Naive thymus-derived CD4-positive, alpha-beta T cell (primary cell): ENCODE data around the gene UNCX. TPM values are rescaled to one million over a fixed set of nuclear protein-coding genes. Genes with fewer than 3 reads are reported as not detected.

ENCODE experiments used
- ATAC-seq: fragments of 150-1000 bp; cut with Tn5 transposase; 2 replicates; pipeline ENCODE4 v1.10.0; 2021; ENCODE audit warnings: mild to moderate bottlenecking, moderate library complexity
- CTCF ChIA-PET: fragments of 350-600 bp; sonication (Branson Sonifier 250); formaldehyde crosslinking; loops from one replicate; lab custom pipeline; 2021; ENCODE audit warnings: antibody characterized with exemption; lab: Charles Lee
- POLR2A ChIA-PET: fragments of 350-600 bp; sonication (Branson Sonifier 250); formaldehyde crosslinking; loops from one replicate; lab custom pipeline; 2021; ENCODE audit warnings: antibody characterized with exemption, inconsistent platforms; lab: Charles Lee
- DNase-seq, 9 donors: peaks; one replicate each; pipeline versions ENCODE4 v3.0.0 to v3.0.0-alpha.2; 2020 to 2022; ENCODE audit warnings: mixed read lengths in 1 of 9
- H3K27ac ChIP-seq: one replicate; pipeline ENCODE4 v1.7.0; 2013; ENCODE audit warnings: mild to moderate bottlenecking, low read depth, low read length, moderate library complexity
- H3K27me3 ChIP-seq, 2 donors: one replicate each; pipeline ENCODE4 v1.7.0; 2013; ENCODE audit warnings: low read length in 2 of 2, mild to moderate bottlenecking in 2 of 2, moderate library complexity in 2 of 2; ENCODE audit not compliant: control insufficient read depth in 2 of 2, insufficient read depth in 2 of 2
- H3K36me3 ChIP-seq, 3 experiments: 1 replicate in 2 of 3; 2 replicates in 1 of 3; pipeline ENCODE4 v1.7.0; 2013; ENCODE audit warnings: low read length in 3 of 3, mild to moderate bottlenecking in 3 of 3, moderate library complexity in 1 of 3; ENCODE audit not compliant: insufficient read depth in 3 of 3, control insufficient read depth in 2 of 3
- H3K4me1 ChIP-seq, 2 donors: one replicate each; pipeline ENCODE4 v1.7.0; 2013; ENCODE audit warnings: low read length in 2 of 2, mild to moderate bottlenecking in 2 of 2, moderate library complexity in 1 of 2; ENCODE audit not compliant: control insufficient read depth in 2 of 2, insufficient read depth in 2 of 2
- H3K4me3 ChIP-seq: 2 replicates; pipeline ENCODE4 v1.7.0; 2013; ENCODE audit warnings: mild to moderate bottlenecking, low read length
- H3K9me3 ChIP-seq, 3 experiments: 1 replicate in 2 of 3; 2 replicates in 1 of 3; pipeline ENCODE4 v1.7.0; 2013; ENCODE audit warnings: low read length in 3 of 3; ENCODE audit not compliant: control insufficient read depth in 2 of 3
- H3K27ac Mint-ChIP-seq, 9 donors: one replicate each; pipeline ENCODE4 v1.8.0; 2020 to 2022; ENCODE audit warnings: mixed read lengths in 9 of 9, mild to moderate bottlenecking in 8 of 9, moderate library complexity in 5 of 9, inconsistent platforms in 2 of 9
- H3K27me3 Mint-ChIP-seq, 5 donors: one replicate each; pipeline ENCODE4 v1.8.0; 2021 to 2022; ENCODE audit warnings: mixed read lengths in 5 of 5, mild to moderate bottlenecking in 1 of 5
- H3K36me3 Mint-ChIP-seq, 5 donors: one replicate each; pipeline ENCODE4 v1.8.0; 2020 to 2022; ENCODE audit warnings: mixed read lengths in 5 of 5, mild to moderate bottlenecking in 3 of 5, inconsistent platforms in 1 of 5
- H3K4me1 Mint-ChIP-seq, 7 donors: one replicate each; pipeline ENCODE4 v1.8.0; 2020 to 2022; ENCODE audit warnings: mixed read lengths in 7 of 7, mild to moderate bottlenecking in 3 of 7, inconsistent platforms in 1 of 7
- H3K4me3 Mint-ChIP-seq, 10 donors: one replicate each; pipeline ENCODE4 v1.8.0; 2020 to 2022; ENCODE audit warnings: mild to moderate bottlenecking in 10 of 10, mixed read lengths in 10 of 10, moderate library complexity in 6 of 10, inconsistent platforms in 2 of 10
- H3K9me3 Mint-ChIP-seq, 11 donors: one replicate each; pipeline ENCODE4 v1.8.0; 2020 to 2022; ENCODE audit warnings: mixed read lengths in 11 of 11, mild to moderate bottlenecking in 4 of 11, inconsistent platforms in 1 of 11, moderate library complexity in 1 of 11
- intact Hi-C, 2 donors: fragments of 100-400 bp; cut with micrococcal nuclease; formaldehyde crosslinking; loops; one replicate each; pipeline ENCODE4 v1.15.1; 2023
- polyA plus RNA-seq, 2 donors: library from polyadenylated mRNA; unstranded; fragments of 300-500 nt; fragmentation: Illumina TruSeq; gene quantifications; one replicate each; pipeline ENCODE4 v1.2.3, GENCODE V29; 2021
- total RNA-seq, 6 experiments: library from RNA in 5 of 6; stranded (reverse) in 5 of 6; gene quantifications; 1 replicate in 5 of 6; 2 replicates in 1 of 6; pipeline ENCODE4 v1.2.3 and lab custom pipeline; 2021 to 2026

UNCX gene
- total and polyA plus RNA-seq, 7 experiments from 2014 or later, result not detected

- Histone ChIP-seq H3K27me3 (peaks cover 0 to 18% of the 10 kb centered on the region in 2 donors), H3K9me3 (no peaks in the 10 kb centered on the region), H3K4me3 (no peak overlapping the region), H3K4me1 (no peaks in the 10 kb centered on the region), H3K27ac (no peak overlapping the region), H3K36me3 (no peaks in the 10 kb centered on the region)
- ATAC-seq, result no peak
- intact Hi-C loops, result loop anchor here in 1 of 2 donors (10.0 kb wide), 1 partner anchor 194 kb away; no protein-coding TSS in a partner anchor
- Mint-ChIP-seq H3K27ac (no peak overlapping the region), H3K4me3 (no peak overlapping the region), H3K36me3 (peaks cover 1 to 8% (median 5%) of the 10 kb centered on the region in 5 donors), H3K4me1 (peaks cover 0 to 7% (median 6%) of the 10 kb centered on the region in 7 donors), H3K27me3 (peaks cover 46 to 66% (median 53%) of the 10 kb centered on the region in 5 donors), H3K9me3 (peaks cover 0 to 8% (median 5%) of the 10 kb centered on the region in 11 donors)
- peak in 1 of 9 donors; percentile 7 for DNase-seq
- ChIA-PET POLR2A (no interaction called here), CTCF (no interaction called here)
Measured at GRCh38 chr7:1220977-1221745, 11.5 kb upstream of the UNCX start.

DNA sequence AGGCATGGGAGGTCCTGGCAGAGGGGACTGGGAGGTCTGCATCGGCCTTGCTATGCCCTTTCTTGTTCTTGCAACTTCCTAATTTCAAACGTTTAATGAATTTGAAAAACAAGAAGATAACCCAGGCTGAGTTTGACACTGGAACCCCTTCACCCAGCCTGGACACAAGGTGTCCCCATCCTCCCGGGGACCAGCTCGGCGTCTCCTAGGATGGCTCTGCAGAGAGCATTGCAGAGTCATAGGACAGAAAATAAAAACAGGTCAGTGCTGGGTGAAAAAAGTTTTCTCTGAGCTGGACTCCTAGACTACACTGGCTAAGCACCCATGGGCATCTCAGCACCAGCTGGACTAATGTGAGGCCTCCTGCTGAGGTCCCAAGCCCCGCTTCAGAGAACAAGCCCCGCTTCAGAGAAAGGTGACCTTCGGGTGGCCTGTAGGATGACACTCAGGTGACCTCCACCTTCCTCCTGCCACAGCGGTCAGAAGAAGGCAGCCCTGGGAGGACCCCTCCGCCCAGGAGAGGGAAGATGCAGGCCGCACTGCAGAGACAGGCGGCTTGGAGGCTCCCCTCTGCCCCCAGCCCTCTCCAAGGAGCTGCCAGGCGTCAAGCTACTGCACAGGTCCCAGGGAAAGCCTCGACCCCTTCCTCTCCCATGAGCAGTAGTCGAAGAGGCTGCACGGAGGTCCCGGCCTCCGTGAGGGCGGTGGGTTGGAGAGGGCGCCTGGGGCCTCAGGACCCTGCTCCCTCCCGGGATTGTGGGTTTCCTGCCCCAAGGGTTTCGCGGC lies 9.3 kb upstream of the UNCX start:
- ATAC-seq, result no peak
- Histone ChIP-seq H3K27me3 (peaks cover 0 to 35% of the 10 kb centered on the region in 2 donors), H3K27ac (no peak overlapping the region), H3K36me3 (no peaks in the 10 kb centered on the region), H3K4me3 (no peak overlapping the region), H3K4me1 (no peaks in the 10 kb centered on the region), H3K9me3 (no peaks in the 10 kb centered on the region)
- Mint-ChIP-seq H3K4me1 (peaks cover 0 to 17% (median 11%) of the 10 kb centered on the region in 7 donors), H3K4me3 (no peak overlapping the region), H3K27ac (peak overlapping the region in 1 of 9 donors; percentile 29), H3K36me3 (peaks cover 0 to 3% (median 0%) of the 10 kb centered on the region in 5 donors), H3K9me3 (peaks cover 0 to 5% (median 0%) of the 10 kb centered on the region in 11 donors), H3K27me3 (peaks cover 50 to 70% (median 62%) of the 10 kb centered on the region in 5 donors)
- CTCF ChIA-PET, result no interaction called here
- DNase-seq, result peak in 1 of 9 donors; percentile 3
- POLR2A ChIA-PET, result no interaction called here
- intact Hi-C loops, result loop anchor here in 1 of 2 donors (10.0 kb wide), 1 partner anchor 191 kb away; no protein-coding TSS in a partner anchor

- H3K4me3 Mint-ChIP-seq, result peak overlapping the region in 1 of 10 donors; percentile 51
- H3K27ac Mint-ChIP-seq, result peak overlapping the region in 2 of 9 donors; percentile 36 to 42
- CTCF ChIA-PET, result no interaction called here
Measured at GRCh38 chr7:1224086-1224716, 8.5 kb upstream of the UNCX start.

DNA sequence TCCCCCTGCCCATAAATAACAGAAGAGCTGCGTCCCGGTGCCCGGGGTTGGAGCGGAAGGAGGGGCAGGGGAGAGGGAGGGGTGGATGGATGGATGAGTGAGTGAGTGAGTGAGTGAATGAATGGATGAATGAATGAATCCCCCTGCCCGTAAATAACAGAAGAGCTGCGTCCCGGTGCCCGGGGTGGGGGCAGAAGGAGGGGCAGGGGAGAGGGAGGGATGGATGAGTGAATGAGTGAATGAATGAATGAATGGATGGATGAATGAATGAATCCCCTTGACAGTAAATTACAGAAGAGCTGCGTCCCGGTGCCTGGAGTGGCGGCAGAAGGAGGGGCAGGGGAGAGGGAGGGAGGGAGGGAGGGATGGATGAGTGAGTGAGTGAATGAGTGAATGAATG lies 7.6 kb upstream of the UNCX start:
- no peak for ATAC-seq
- Mint-ChIP-seq H3K27me3 (peaks cover 49 to 78% (median 65%) of the 10 kb centered on the region in 5 donors), H3K27ac (peak overlapping the region in 1 of 9 donors; percentile 65), H3K36me3 (peaks cover 0 to 1% (median 0%) of the 10 kb centered on the region in 5 donors), H3K4me1 (peaks cover 0 to 20% (median 11%) of the 10 kb centered on the region in 7 donors), H3K4me3 (no peak overlapping the region), H3K9me3 (peaks cover 0 to 5% (median 0%) of the 10 kb centered on the region in 11 donors)
- CTCF ChIA-PET, result interaction anchor here (2.2 to 2.6 kb wide), 2 partner anchors 207 to 246 kb away, joined by 5 to 7 read pairs; no protein-coding TSS in a partner anchor
- intact Hi-C loops, result loop anchor here (1.0 to 10.0 kb wide), 2 partner anchors 190 to 249 kb away; no protein-coding TSS in a partner anchor
- POLR2A ChIA-PET, result no interaction called here
- Histone ChIP-seq H3K4me1 (no peaks in the 10 kb centered on the region), H3K27me3 (peaks cover 7 to 42% of the 10 kb centered on the region in 2 donors), H3K4me3 (no peak overlapping the region), H3K9me3 (no peaks in the 10 kb centered on the region), H3K27ac (no peak overlapping the region), H3K36me3 (no peaks in the 10 kb centered on the region)
- peak in 1 of 9 donors; percentile 6 for DNase-seq

More at GRCh38 chr7:1224086-1224716, 8.5 kb upstream of the UNCX start:
- DNase-seq (peak in 1 of 9 donors; percentile 4), ATAC-seq (no peak)
- Histone ChIP-seq H3K27ac (no peak overlapping the region), H3K4me1 (no peaks in the 10 kb centered on the region), H3K4me3 (no peak overlapping the region), H3K36me3 (no peaks in the 10 kb centered on the region), H3K27me3 (peaks cover 7 to 42% of the 10 kb centered on the region in 2 donors), H3K9me3 (no peaks in the 10 kb centered on the region)
- intact Hi-C loops, result loop anchor here in 1 of 2 donors (10.0 kb wide), 1 partner anchor 191 kb away; no protein-coding TSS in a partner anchor
- H3K36me3 Mint-ChIP-seq, result peaks cover 0 to 3% (median 0%) of the 10 kb centered on the region in 5 donors
- peaks cover 0 to 5% (median 0%) of the 10 kb centered on the region in 11 donors for H3K9me3 Mint-ChIP-seq
- peaks cover 0 to 20% (median 11%) of the 10 kb centered on the region in 7 donors for H3K4me1 Mint-ChIP-seq
- H3K27me3 Mint-ChIP-seq, result peaks cover 56 to 76% (median 69%) of the 10 kb centered on the region in 5 donors
- POLR2A ChIA-PET, result no interaction called here

DNA sequence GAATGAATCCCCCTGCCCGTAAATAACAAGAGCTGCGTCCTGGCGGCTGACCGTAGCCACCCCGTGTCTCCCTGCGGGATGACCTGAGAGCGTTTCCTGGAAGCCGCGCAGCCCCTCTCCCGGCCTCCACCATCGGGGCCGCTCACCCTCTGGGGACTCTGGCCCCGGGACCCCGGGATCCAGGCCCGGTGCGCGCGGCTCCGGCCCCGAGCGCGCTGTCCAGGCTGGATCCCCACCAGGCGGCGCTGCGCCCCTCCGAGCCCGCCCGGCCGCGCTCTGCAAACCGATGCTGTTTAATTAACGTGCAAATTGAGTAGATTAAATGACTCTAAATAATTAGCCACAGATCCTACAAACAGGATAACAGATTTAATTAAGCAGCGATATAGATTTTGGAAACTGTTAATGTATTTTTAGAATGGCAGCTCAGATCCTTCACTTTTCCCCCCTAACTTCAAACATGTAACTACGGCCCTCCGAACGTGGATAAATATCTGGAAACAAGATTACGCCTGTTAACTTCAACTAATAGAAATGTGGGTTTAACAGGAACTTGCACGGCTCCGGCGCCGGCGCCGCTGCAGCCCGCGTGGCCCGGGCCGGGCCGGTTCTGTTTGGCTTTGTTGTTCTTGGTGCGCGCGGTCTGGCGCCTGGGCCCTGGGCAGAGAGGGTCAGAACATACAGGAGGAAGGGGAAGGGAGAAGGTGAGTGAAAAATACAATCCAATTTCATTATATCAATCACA lies 7.1 kb upstream of the UNCX start:
- Mint-ChIP-seq H3K27ac (peak overlapping the region in 4 of 9 donors; percentile 23 to 60 (median 40)), H3K4me3 (peak overlapping the region in 4 of 10 donors; percentile 28 to 41 (median 40)), H3K36me3 (peaks cover 0 to 1% (median 0%) of the 10 kb centered on the region in 5 donors), H3K4me1 (peaks cover 0 to 23% (median 14%) of the 10 kb centered on the region in 7 donors), H3K9me3 (peaks cover 0 to 5% (median 0%) of the 10 kb centered on the region in 11 donors), H3K27me3 (peaks cover 47 to 77% (median 63%) of the 10 kb centered on the region in 5 donors)
- CTCF ChIA-PET, result interaction anchor here (0.6 to 2.6 kb wide), 4 partner anchors 19 to 245 kb away, joined by 3 to 7 read pairs (median 5); no protein-coding TSS in a partner anchor
- peak in 8 of 9 donors; percentile 11 to 54 (median 42) for DNase-seq
- Histone ChIP-seq H3K4me3 (no peak overlapping the region), H3K36me3 (no peaks in the 10 kb centered on the region), H3K4me1 (no peaks in the 10 kb centered on the region), H3K27me3 (peaks cover 7 to 45% of the 10 kb centered on the region in 2 donors), H3K27ac (no peak overlapping the region), H3K9me3 (no peaks in the 10 kb centered on the region)
- intact Hi-C loops, result loop anchor here (1.0 to 10.0 kb wide), 2 partner anchors 189 to 249 kb away; no protein-coding TSS in a partner anchor
- POLR2A ChIA-PET, result no interaction called here
- peak; percentile 63 for ATAC-seq
